HepG2 (cell line): ENCODE measurements around the gene MSX2. TPM values are rescaled to one million over a fixed set of nuclear protein-coding genes. Genes with fewer than 3 reads are reported as not detected.

Source experiments
- ATAC-seq: fragments of 200-7000 bp; cut with Tn5 transposase; 3 replicates; pipeline ENCODE4 v1.9.1; 2020; ENCODE audit warnings: mild to moderate bottlenecking, moderate library complexity
- BruUV-seq: library from RNA; stranded (reverse); fragments of 400-500 nt; replicated peaks from 2 replicates; lab custom pipeline; 2021; lab: Mats Ljungman, UMichigan
- CTCF ChIA-PET: fragments of 300-600 bp; formaldehyde crosslinking; extraction: SDS; loops from one replicate; lab custom pipeline; 2021; ENCODE audit warnings: low total read pairs, inconsistent platforms, low intra/inter-chr PET ratio; lab: Yijun Ruan, JAX
- POLR2A ChIA-PET: fragments of 350-600 bp; sonication (Branson Sonifier 250); formaldehyde crosslinking; loops from one replicate; lab custom pipeline; 2020; ENCODE audit warnings: antibody characterized with exemption, inconsistent platforms; lab: Yijun Ruan, JAX
- DNase-seq: peaks from one replicate; pipeline ENCODE4 v3.0.0-alpha.2; 2015; ENCODE audit warnings: low spot score
- FAIRE-seq: peaks from 3 replicates; lab custom pipeline; 2011; peaks lifted over from hg19 to GRCh38; lab: Jason Lieb, UNC
- H2AFZ ChIP-seq: one replicate; pipeline ENCODE4 v1.6.1; 2011; ENCODE audit warnings: low read length, inconsistent platforms
- H3K27ac ChIP-seq: fragments of 300-600 bp; 3 replicates; pipeline ENCODE4 v1.8.0; 2011; ENCODE audit warnings: mixed run types, mild to moderate bottlenecking, mixed read lengths, low read length, inconsistent platforms; ENCODE audit not compliant: insufficient read depth; ENCODE audit errors: extremely low read length
- H3K27me3 ChIP-seq, 2 experiments: fragments of 200-600 bp in 1 of 2; 2 replicates in 1 of 2; 3 replicates in 1 of 2; pipeline versions ENCODE4 v1.6.0 to v1.8.0; 2011; ENCODE audit warnings: low read length in 2 of 2, mild to moderate bottlenecking in 2 of 2, moderate library complexity in 2 of 2, inconsistent platforms in 1 of 2; ENCODE audit not compliant: insufficient read depth in 2 of 2, control insufficient read depth in 1 of 2
- H3K36me3 ChIP-seq, 2 experiments: fragments of 200-600 bp in 1 of 2; replicated peaks in 1 of 2; 2 replicates in 1 of 2; 3 replicates in 1 of 2; pipeline versions ENCODE4 v1.5.1 to v1.8.0; 2011; ENCODE audit warnings: low read length in 2 of 2, inconsistent platforms in 1 of 2; ENCODE audit not compliant: insufficient read depth in 2 of 2, control insufficient read depth in 1 of 2
- H3K4me1 ChIP-seq: 2 replicates; pipeline ENCODE4 v1.5.1; 2012; ENCODE audit warnings: low read length, inconsistent platforms; ENCODE audit not compliant: insufficient read depth
- H3K4me2 ChIP-seq: 2 replicates; pipeline ENCODE4 v1.6.0; 2011; ENCODE audit warnings: low read depth, low read length, inconsistent platforms
- H3K4me3 ChIP-seq, 3 experiments: fragments of 200-600 bp in 1 of 3; sonication (generic), shearing (Covaris generic) in 1 of 3; replicated peaks in 1 of 3; 2 replicates each; pipeline ENCODE4 v1.5.1; 2011 to 2016; ENCODE audit warnings: low read length in 3 of 3, inconsistent platforms in 2 of 3, low read depth in 2 of 3, mild to moderate bottlenecking in 2 of 3, control low read depth in 1 of 3, mixed read lengths in 1 of 3; ENCODE audit not compliant: insufficient read depth in 1 of 3
- H3K79me2 ChIP-seq: one replicate; pipeline ENCODE4 v1.6.1; 2011; ENCODE audit warnings: low read length, inconsistent platforms; ENCODE audit not compliant: insufficient read depth
- H3K9ac ChIP-seq: 2 replicates; pipeline ENCODE4 v1.6.0; 2011; ENCODE audit warnings: mild to moderate bottlenecking, low read depth, low read length, inconsistent platforms; ENCODE audit not compliant: insufficient read depth
- H3K9me3 ChIP-seq: 2 replicates; pipeline ENCODE4 v1.5.1; 2012; ENCODE audit warnings: mild to moderate bottlenecking, low read length
- H4K20me1 ChIP-seq: 2 replicates; pipeline ENCODE4 v1.6.0; 2011; ENCODE audit warnings: inconsistent platforms, mild to moderate bottlenecking, low read length, moderate library complexity; ENCODE audit not compliant: insufficient read depth
- DBP ChIP-seq: sonication (generic); formaldehyde crosslinking; IDR thresholded peaks from 2 replicates; pipeline ENCODE4 v1.4.0; 2020; ENCODE audit warnings: missing genetic modification reagents; ENCODE audit errors: not compliant biosample characterization
- DNMT1 ChIP-seq: sonication (generic); formaldehyde crosslinking; IDR thresholded peaks from 2 replicates; pipeline ENCODE4 v1.5.1; 2020; ENCODE audit warnings: mild to moderate bottlenecking, missing genetic modification reagents
- FOXM1 ChIP-seq: sonication (generic); formaldehyde crosslinking; IDR thresholded peaks from 2 replicates; pipeline ENCODE4 v1.5.0; 2020; ENCODE audit warnings: missing genetic modification reagents
- HHEX ChIP-seq: IDR thresholded peaks from 2 replicates; pipeline ENCODE4 v1.6.1; 2016; ENCODE audit warnings: control low read depth
- KDM4B ChIP-seq: sonication (generic); formaldehyde crosslinking; IDR thresholded peaks from 2 replicates; pipeline ENCODE4 v1.4.0; 2020; ENCODE audit warnings: missing genetic modification reagents
- RFXAP ChIP-seq: sonication (generic); formaldehyde crosslinking; IDR thresholded peaks from 2 replicates; pipeline ENCODE4 v1.4.0; 2020; ENCODE audit warnings: missing genetic modification reagents, borderline replicate concordance
- SALL1 ChIP-seq: sonication (generic); formaldehyde crosslinking; IDR thresholded peaks from 2 replicates; pipeline ENCODE4 v1.8.0; 2022; ENCODE audit warnings: mild to moderate bottlenecking, missing genetic modification reagents
- SP1 ChIP-seq, 2 experiments: fragments of 450-650 bp in 1 of 2; sonication (generic) in 1 of 2; formaldehyde crosslinking in 1 of 2; IDR thresholded peaks; 2 replicates each; pipeline versions ENCODE4 v1.4.0 to v1.6.1; 2016 to 2020; ENCODE audit warnings: missing genetic modification reagents in 1 of 2
- ZNF282 ChIP-seq: fragments of 450-650 bp; IDR thresholded peaks from 2 replicates; pipeline ENCODE4 v1.6.1; 2018; ENCODE audit not compliant: partially characterized antibody
- ZNF552 ChIP-seq: sonication (generic); formaldehyde crosslinking; IDR thresholded peaks from 2 replicates; pipeline ENCODE4 v1.9.0; 2022; ENCODE audit warnings: missing genetic modification reagents, mild to moderate bottlenecking, borderline replicate concordance
- ZNF670 ChIP-seq: sonication (generic); formaldehyde crosslinking; IDR thresholded peaks from 2 replicates; pipeline ENCODE4 v1.8.0; 2022; ENCODE audit warnings: mild to moderate bottlenecking, missing genetic modification reagents, borderline replicate concordance
- WGBS: methylation state at CpG from one replicate; pipeline ENCODE4 v1.1.6; 2017; ENCODE audit warnings: low lambda C conversion rate; 5-methylcytosine and 5-hydroxymethylcytosine counted together
- in situ Hi-C: cut with HindIII; loops from 2 replicates; pipeline ENCODE4 v1.10.0; 2017; ENCODE audit warnings: low pct_unique_long_range_greater_than_20kb; ENCODE audit not compliant: extremely low pct_ligation_motif_present
- intact Hi-C: fragments of 100-400 bp; cut with micrococcal nuclease; formaldehyde crosslinking; loops from one replicate; pipeline ENCODE4 v1.10.0; 2022; ENCODE audit not compliant: unreplicated experiment
- polyA plus RNA-seq, 8 experiments: library from polyadenylated mRNA; depleted of rRNA in 3 of 8; stranded (reverse) in 7 of 8; unstranded in 1 of 8; fragments of >200 nt; fragmentation: Illumina TruSeq in 4 of 8; extraction: Trizol in 4 of 8; gene quantifications; 2 replicates each; pipeline versions ENCODE4 v1.2.1 to v1.2.3, GENCODE V29; 2011 to 2016; ENCODE audit warnings: low read depth in 4 of 8, missing spikeins in 1 of 8, mixed read lengths in 1 of 8; ENCODE audit not compliant: insufficient read depth in 1 of 8
- total RNA-seq, 5 experiments: library from RNA; depleted of rRNA; stranded (reverse); fragments of >200 nt; fragmentation: Illumina TruSeq; extraction: Trizol; gene quantifications; 2 replicates each; pipeline ENCODE4 v1.2.3, GENCODE V29; 2016; ENCODE audit warnings: low read depth in 1 of 5
- TF ChIP-seq, protein P1 (sequence below): conservative IDR thresholded peaks from 2 replicates; pipeline ENCODE4 v1.6.1; 2018; ENCODE audit warnings: missing genetic modification reagents
- TF ChIP-seq, protein P2 (sequence below): sonication (generic); formaldehyde crosslinking; IDR thresholded peaks from 2 replicates; pipeline ENCODE4 v1.4.0; 2020; ENCODE audit warnings: missing genetic modification reagents
- TF ChIP-seq, protein P3 (sequence below): sonication (generic); formaldehyde crosslinking; IDR thresholded peaks from 2 replicates; pipeline ENCODE4 v1.4.0; 2020; ENCODE audit warnings: mild to moderate bottlenecking, missing genetic modification reagents

Gene MSX2
- total and polyA plus RNA-seq, 2 of the 13 experiments (the other 11 are each of a cell fraction or from before 2014, with no cell fraction given), result not detected

GRCh38 chr5:174726916-174727793, 2.8 kb downstream of the MSX2 start (continued):
- TF ChIP-seq, protein P1, sequence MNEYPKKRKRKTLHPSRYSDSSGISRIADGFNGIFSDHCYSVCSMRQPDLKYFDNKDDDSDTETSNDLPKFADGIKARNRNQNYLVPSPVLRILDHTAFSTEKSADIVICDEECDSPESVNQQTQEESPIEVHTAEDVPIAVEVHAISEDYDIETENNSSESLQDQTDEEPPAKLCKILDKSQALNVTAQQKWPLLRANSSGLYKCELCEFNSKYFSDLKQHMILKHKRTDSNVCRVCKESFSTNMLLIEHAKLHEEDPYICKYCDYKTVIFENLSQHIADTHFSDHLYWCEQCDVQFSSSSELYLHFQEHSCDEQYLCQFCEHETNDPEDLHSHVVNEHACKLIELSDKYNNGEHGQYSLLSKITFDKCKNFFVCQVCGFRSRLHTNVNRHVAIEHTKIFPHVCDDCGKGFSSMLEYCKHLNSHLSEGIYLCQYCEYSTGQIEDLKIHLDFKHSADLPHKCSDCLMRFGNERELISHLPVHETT (CRISPR knock-in tag), result no peak
- no peak for TF ChIP-seq ZNF670 (CRISPR knock-in tag)

GRCh38 chr5:174727794-174728680, 3.7 kb downstream of the MSX2 start:
- no peak overlapping the region for H3K4me3 ChIP-seq
- H4K20me1 ChIP-seq, result no peaks in the 10 kb centered on the region
- no peak for DNase-seq
- H2AFZ ChIP-seq, result no peak overlapping the region
- ChIA-PET POLR2A (no interaction called here), CTCF (no interaction called here)
- no peak overlapping the region for H3K9ac ChIP-seq
- no peaks in the 10 kb centered on the region for H3K9me3 ChIP-seq
- 22% methylated on average over 11 of the region's 11 CpGs for WGBS
- no peak for FAIRE-seq
- H3K27ac ChIP-seq, result no peak overlapping the region
- peaks cover 6 to 54% of the 10 kb centered on the region in 2 experiments for H3K27me3 ChIP-seq
- no peaks in the 10 kb centered on the region for H3K79me2 ChIP-seq
- no peak for ATAC-seq
- no TSS peak for BruUV-seq
- intact Hi-C loops (no loop called here), in situ Hi-C loops (no loop called here)
- H3K36me3 ChIP-seq, result no peaks in the 10 kb centered on the region
- H3K4me2 ChIP-seq, result no peak overlapping the region
- H3K4me1 ChIP-seq, result no peaks in the 10 kb centered on the region
- TF ChIP-seq DNMT1 (CRISPR knock-in tag), result no peak
- no peak for TF ChIP-seq ZNF552
- TF ChIP-seq, protein P2, sequence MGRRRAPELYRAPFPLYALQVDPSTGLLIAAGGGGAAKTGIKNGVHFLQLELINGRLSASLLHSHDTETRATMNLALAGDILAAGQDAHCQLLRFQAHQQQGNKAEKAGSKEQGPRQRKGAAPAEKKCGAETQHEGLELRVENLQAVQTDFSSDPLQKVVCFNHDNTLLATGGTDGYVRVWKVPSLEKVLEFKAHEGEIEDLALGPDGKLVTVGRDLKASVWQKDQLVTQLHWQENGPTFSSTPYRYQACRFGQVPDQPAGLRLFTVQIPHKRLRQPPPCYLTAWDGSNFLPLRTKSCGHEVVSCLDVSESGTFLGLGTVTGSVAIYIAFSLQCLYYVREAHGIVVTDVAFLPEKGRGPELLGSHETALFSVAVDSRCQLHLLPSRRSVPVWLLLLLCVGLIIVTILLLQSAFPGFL (CRISPR knock-in tag), result no peak
- TF ChIP-seq, protein P3, sequence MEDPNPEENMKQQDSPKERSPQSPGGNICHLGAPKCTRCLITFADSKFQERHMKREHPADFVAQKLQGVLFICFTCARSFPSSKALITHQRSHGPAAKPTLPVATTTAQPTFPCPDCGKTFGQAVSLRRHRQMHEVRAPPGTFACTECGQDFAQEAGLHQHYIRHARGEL (CRISPR knock-in tag), result no peak
- TF ChIP-seq FOXM1 (CRISPR knock-in tag), result no peak
- TF ChIP-seq SP1 (IDR thresholded peaks at IDR 0.05), result no peak
- no peak for TF ChIP-seq SP1 (CRISPR knock-in tag; IDR thresholded peaks at IDR 0.05)
- TF ChIP-seq RFXAP (CRISPR knock-in tag), result no peak
- no peak for TF ChIP-seq HHEX (CRISPR knock-in tag)
- no peak for TF ChIP-seq ZNF282
- no peak for TF ChIP-seq DBP
- TF ChIP-seq KDM4B, result no peak
- TF ChIP-seq SALL1 (CRISPR knock-in tag), result no peak
